PC-3 (cell line): Measurements from ENCODE around the gene GPD1L. TPM values are rescaled to one million over a fixed set of nuclear protein-coding genes. Genes with fewer than 3 reads are reported as not detected.

Experiments used
- ATAC-seq: fragments of 200-7000 bp; cut with Tn5 transposase; 2 replicates; pipeline ENCODE4 v1.9.1; 2020; ENCODE audit warnings: mild to moderate bottlenecking, moderate library complexity
- BruUV-seq: library from RNA; stranded (reverse); fragments of 400-500 nt; replicated peaks from 2 replicates; lab custom pipeline; 2021; lab: Mats Ljungman, UMichigan
- CTCF ChIA-PET: fragments of 300-600 bp; sonication (Branson Sonifier 250); formaldehyde crosslinking; loops from one replicate; lab custom pipeline; 2022; ENCODE audit warnings: antibody characterized with exemption; lab: Charles Lee
- POLR2A ChIA-PET: fragments of 300-600 bp; sonication (Branson Sonifier 250); formaldehyde crosslinking; loops from one replicate; lab custom pipeline; 2022; ENCODE audit warnings: antibody characterized with exemption; ENCODE audit not compliant: unreplicated experiment; lab: Charles Lee
- DNase-seq: peaks from one replicate; pipeline ENCODE4 v3.0.0-alpha.2; 2015
- H2AFZ ChIP-seq: fragments of 300-600 bp; sonication (generic); 2 replicates; pipeline ENCODE4 v1.6.0; 2016; ENCODE audit warnings: antibody characterized with exemption, low read length
- H3F3A ChIP-seq: fragments of 300-600 bp; sonication (generic); one replicate; pipeline ENCODE4 v1.6.0; 2017; ENCODE audit warnings: antibody characterized with exemption, low read length, control low read depth, mild to moderate bottlenecking; ENCODE audit not compliant: unreplicated experiment
- H3K27ac ChIP-seq: fragments of 300-600 bp; sonication (generic); 2 replicates; pipeline ENCODE4 v1.5.1; 2016; ENCODE audit warnings: mild to moderate bottlenecking, low read length
- H3K27me3 ChIP-seq: fragments of 300-600 bp; sonication (generic); 2 replicates; pipeline ENCODE4 v1.6.1; 2016; ENCODE audit warnings: low read length, mixed read lengths
- H3K36me3 ChIP-seq: fragments of 300-600 bp; sonication (generic); 2 replicates; pipeline ENCODE4 v1.6.1; 2016; ENCODE audit warnings: low read depth, mixed run types, low read length, mixed read lengths
- H3K4me1 ChIP-seq: fragments of 300-600 bp; sonication (generic); 2 replicates; pipeline ENCODE4 v1.5.1; 2016; ENCODE audit warnings: low read length; ENCODE audit not compliant: insufficient read depth
- H3K4me2 ChIP-seq: fragments of 300-600 bp; sonication (generic); 2 replicates; pipeline ENCODE4 v1.6.0; 2016; ENCODE audit warnings: low read length
- H3K4me3 ChIP-seq: fragments of 300-600 bp; sonication (generic); 2 replicates; pipeline ENCODE4 v1.5.1; 2016; ENCODE audit warnings: mild to moderate bottlenecking, low read length, mixed read lengths
- H3K79me2 ChIP-seq: fragments of 300-600 bp; sonication (generic); 2 replicates; pipeline ENCODE4 v1.6.1; 2017; ENCODE audit warnings: low read length, mixed read lengths
- H3K9ac ChIP-seq: fragments of 300-600 bp; sonication (generic); 2 replicates; pipeline ENCODE4 v1.6.0; 2016; ENCODE audit warnings: mild to moderate bottlenecking, low read length
- H3K9me2 ChIP-seq: fragments of 300-600 bp; sonication (generic); replicated peaks from 2 replicates; pipeline ENCODE4 v1.6.1; 2016; ENCODE audit warnings: mixed run types, low read length, mixed read lengths
- H3K9me3 ChIP-seq: fragments of 300-600 bp; sonication (generic); 2 replicates; pipeline ENCODE4 v1.6.1; 2016; ENCODE audit warnings: low read length, mixed read lengths
- H4K20me1 ChIP-seq: fragments of 300-600 bp; sonication (generic); 2 replicates; pipeline ENCODE4 v1.6.1; 2016; ENCODE audit warnings: low read length, mixed read lengths
- EZH2 ChIP-seq: fragments of 300-600 bp; sonication (generic); IDR thresholded peaks from one replicate; pipeline ENCODE4 v1.6.1; 2017; ENCODE audit warnings: antibody characterized with exemption, mild to moderate bottlenecking, low read length; ENCODE audit not compliant: unreplicated experiment
- EZH2phosphoT487 ChIP-seq: fragments of 300-600 bp; sonication (generic); IDR thresholded peaks from 2 replicates; pipeline ENCODE4 v1.6.1; 2018; ENCODE audit warnings: mild to moderate bottlenecking, antibody characterized with exemption, low read length, borderline replicate concordance
- intact Hi-C: fragments of 100-400 bp; cut with micrococcal nuclease; formaldehyde crosslinking; loops from 2 replicates; pipeline ENCODE4 v1.9.0; 2023
- total RNA-seq: library from RNA; depleted of rRNA; stranded (reverse); fragments of >200 nt; gene quantifications from 2 replicates; pipeline ENCODE4 v1.2.3, GENCODE V29; 2014
- TF ChIP-seq, protein P1 (sequence below): fragments of 300-600 bp; sonication (generic); conservative IDR thresholded peaks from 2 replicates; pipeline ENCODE4 v1.5.1; 2017; ENCODE audit warnings: antibody characterized with exemption, low read depth, mild to moderate bottlenecking, low read length

Gene GPD1L
- total RNA-seq, 1 experiment from 2014 or later, result 33.7 TPM

DNA sequence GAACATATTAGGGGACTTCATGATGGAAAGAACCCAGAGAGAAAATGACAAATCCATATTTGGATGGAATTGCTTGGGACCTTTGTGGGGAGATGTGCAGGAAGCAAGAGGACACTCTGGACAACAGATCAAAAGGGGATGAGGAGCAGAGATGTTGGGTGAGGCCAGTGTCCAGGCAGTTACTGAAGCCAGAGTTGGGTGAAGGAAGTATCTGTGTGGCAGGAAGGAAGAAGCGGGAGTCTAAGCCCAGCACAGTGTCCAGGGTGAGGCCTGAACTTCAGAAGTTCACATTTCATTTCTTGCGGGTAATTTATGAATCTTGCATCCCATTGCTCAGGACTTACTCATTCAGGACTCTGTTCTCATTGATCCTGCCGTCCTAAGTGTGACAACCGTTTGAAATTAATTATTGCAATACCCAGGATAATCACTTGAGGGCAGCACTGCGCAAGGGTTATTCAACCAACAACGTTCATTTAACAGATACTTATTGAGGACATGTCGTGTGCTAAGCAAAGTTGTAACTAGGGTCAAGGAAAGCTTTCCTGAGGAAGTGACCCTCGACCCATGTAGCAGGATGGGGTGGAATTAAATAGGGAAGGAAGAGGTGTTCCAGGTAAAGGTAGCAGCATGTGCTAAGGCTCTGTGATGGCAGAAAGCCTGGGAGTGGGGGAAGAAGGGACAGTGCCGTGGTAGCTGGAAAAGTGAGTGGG is 70.7 kb downstream of the GPD1L start:
- no peaks in the 10 kb centered on the region for H3K36me3 ChIP-seq
- H3K4me3 ChIP-seq, result peak overlapping the region; percentile 53
- CTCF ChIA-PET, result interaction anchor here (0.6 to 1.0 kb wide), 3 partner anchors 72 to 168 kb away, joined by 3 read pairs; no protein-coding TSS in a partner anchor
- no peaks in the 10 kb centered on the region for H3K9me3 ChIP-seq
- no peaks in the 10 kb centered on the region for H4K20me1 ChIP-seq
- no TSS peak for BruUV-seq
- H2AFZ ChIP-seq, result peak overlapping the region; percentile 80
- TF ChIP-seq EZH2, result no peak
- TF ChIP-seq, protein P1, sequence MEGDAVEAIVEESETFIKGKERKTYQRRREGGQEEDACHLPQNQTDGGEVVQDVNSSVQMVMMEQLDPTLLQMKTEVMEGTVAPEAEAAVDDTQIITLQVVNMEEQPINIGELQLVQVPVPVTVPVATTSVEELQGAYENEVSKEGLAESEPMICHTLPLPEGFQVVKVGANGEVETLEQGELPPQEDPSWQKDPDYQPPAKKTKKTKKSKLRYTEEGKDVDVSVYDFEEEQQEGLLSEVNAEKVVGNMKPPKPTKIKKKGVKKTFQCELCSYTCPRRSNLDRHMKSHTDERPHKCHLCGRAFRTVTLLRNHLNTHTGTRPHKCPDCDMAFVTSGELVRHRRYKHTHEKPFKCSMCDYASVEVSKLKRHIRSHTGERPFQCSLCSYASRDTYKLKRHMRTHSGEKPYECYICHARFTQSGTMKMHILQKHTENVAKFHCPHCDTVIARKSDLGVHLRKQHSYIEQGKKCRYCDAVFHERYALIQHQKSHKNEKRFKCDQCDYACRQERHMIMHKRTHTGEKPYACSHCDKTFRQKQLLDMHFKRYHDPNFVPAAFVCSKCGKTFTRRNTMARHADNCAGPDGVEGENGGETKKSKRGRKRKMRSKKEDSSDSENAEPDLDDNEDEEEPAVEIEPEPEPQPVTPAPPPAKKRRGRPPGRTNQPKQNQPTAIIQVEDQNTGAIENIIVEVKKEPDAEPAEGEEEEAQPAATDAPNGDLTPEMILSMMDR, result peak; percentile 89
- no peak for TF ChIP-seq EZH2phosphoT487
- H3K4me1 ChIP-seq, result peaks cover 9% of the 10 kb centered on the region; the same call in 1 of the 2 replicates
- H3K9ac ChIP-seq, result no peak overlapping the region; the same call in 1 of the 2 replicates
- no peaks in the 10 kb centered on the region for H3K27me3 ChIP-seq
- no peak overlapping the region for H3K27ac ChIP-seq
- intact Hi-C loops, result loop anchor here (1.0 to 2.0 kb wide), 5 partner anchors 62 to 292 kb away; no protein-coding TSS in a partner anchor
- ATAC-seq (peak; percentile 62), DNase-seq (peak; percentile 97)
- H3F3A ChIP-seq, result no peaks in the 10 kb centered on the region
- POLR2A ChIA-PET, result no interaction called here
- H3K9me2 ChIP-seq, result no peaks in the 10 kb centered on the region
- H3K79me2 ChIP-seq, result no peaks in the 10 kb centered on the region
- H3K4me2 ChIP-seq, result peak overlapping the region; percentile 77

DNA sequence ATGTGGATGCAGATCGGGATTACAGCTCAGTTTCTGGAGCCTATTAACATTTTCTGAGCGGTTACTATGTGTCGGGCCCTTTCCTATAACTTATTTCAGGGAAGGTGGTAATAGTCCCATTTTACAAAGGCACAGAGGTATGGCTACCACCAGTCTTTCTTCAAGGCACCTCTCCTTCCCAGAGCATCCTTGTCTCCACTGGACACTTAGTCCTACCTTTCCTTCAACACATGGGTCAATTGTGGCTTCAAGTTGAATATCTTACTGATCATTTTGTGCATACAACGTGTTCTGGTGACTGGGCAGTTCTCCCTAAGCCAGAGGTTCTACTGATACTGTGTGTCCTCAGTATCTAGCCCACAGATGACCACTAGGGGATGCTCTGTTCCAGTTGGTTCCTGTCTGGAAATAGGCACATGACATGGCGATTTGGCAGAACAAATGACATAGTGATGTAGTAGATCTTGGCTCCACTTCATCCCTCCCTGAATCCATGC is 71.3 kb downstream of the GPD1L start:
- DNase-seq (peak; percentile 97), ATAC-seq (peak; percentile 91)
- Histone ChIP-seq H3K4me2 (peak overlapping the region; percentile 77), H3K79me2 (no peaks in the 10 kb centered on the region), H3K36me3 (no peaks in the 10 kb centered on the region), H3F3A (no peaks in the 10 kb centered on the region), H3K9ac (no peak overlapping the region; the same call in 1 of the 2 replicates), H3K4me3 (peak overlapping the region; percentile 53), H2AFZ (peak overlapping the region; percentile 80), H3K27ac (no peak overlapping the region), H3K4me1 (peaks cover 9% of the 10 kb centered on the region; the same call in 1 of the 2 replicates), H4K20me1 (no peaks in the 10 kb centered on the region), H3K9me3 (no peaks in the 10 kb centered on the region), H3K27me3 (no peaks in the 10 kb centered on the region), H3K9me2 (no peaks in the 10 kb centered on the region)
- TF ChIP-seq, protein P1, result peak; percentile 93
- TF ChIP-seq EZH2phosphoT487 (no peak), EZH2 (no peak)
- BruUV-seq, result TSS peak; percentile 19
- intact Hi-C loops, result loop anchor here (1.0 to 2.0 kb wide), 7 partner anchors 62 to 291 kb away; no protein-coding TSS in a partner anchor
- POLR2A ChIA-PET, result no interaction called here
- CTCF ChIA-PET, result interaction anchor here (0.6 to 1.0 kb wide), 3 partner anchors 71 to 167 kb away, joined by 3 read pairs; no protein-coding TSS in a partner anchor
